ENCODE measurements around the gene TRIO.
"Not testable (repeated sequence)": the region's sequence is repeated elsewhere in the genome, so short reads cannot be mapped to it uniquely, and the experiment has no call there.

Gene TRIO

DNA sequence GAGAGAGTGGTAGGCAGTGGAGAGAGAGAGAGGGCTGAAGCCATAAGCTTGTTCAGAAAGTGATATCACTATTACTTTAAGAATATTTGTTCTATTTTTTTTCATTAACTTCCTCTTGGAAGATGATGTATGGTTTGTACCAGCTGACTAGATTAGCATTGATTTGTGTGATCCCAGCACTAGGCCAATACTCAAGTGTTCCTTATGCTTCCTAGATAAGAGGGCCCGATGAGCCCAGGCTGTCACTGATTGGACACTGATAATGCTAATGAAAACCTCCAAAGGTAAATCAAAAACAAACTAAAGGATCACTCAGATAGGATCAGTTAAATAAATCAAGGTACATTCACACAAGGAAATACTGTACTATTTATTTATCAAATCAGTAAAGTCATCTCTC, 385.8 kb downstream of the TRIO start:
- no peak for DNase-seq

GRCh38 chr5:14531668-14532067, 388.5 kb downstream of the TRIO start:
- no peak for DNase-seq

- no peak for DNase-seq
Measured at GRCh38 chr5:14532180-14532579, 389.0 kb downstream of the TRIO start.

DNA sequence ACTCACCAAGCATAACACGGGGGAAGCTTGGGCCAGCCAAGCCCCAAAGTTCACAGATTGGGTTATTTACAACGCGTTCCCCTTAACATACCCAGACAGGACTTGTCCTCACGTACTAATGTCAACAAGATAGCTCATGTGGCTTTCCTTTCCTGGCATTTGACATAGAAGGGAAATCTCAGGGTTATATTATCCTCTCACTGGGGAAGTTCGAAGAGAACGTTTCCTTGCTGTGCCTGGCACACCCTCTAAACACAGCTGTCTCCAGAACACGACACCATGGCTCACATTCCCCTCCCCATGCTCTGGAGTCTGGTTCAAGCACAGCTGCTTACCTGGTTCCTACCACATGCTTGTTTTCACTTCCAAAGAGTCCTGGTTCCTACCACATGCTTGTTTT, 391.6 kb downstream of the TRIO start:
- DNase-seq, result no peak

DNA sequence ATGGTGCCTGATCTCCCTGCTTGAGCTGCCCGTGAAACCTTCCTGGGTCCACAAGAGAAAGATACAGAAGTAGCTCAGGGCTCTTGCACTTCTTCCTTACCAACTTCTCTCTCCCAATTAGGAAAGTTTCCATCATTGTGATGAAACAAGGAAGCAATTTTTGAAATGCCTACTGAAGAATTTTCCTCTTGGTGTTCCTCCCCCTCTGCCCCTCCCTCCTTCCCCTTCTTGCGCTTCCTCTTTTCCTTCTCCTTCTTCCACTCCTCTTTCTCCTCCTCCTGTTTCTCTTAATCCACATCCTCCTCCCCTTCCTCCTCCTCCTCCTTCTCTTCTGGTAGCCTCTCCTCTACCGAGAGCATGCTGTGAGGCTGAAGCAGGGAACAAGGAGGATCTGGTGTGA, 402.2 kb downstream of the TRIO start:
- DNase-seq, result no peak

DNA sequence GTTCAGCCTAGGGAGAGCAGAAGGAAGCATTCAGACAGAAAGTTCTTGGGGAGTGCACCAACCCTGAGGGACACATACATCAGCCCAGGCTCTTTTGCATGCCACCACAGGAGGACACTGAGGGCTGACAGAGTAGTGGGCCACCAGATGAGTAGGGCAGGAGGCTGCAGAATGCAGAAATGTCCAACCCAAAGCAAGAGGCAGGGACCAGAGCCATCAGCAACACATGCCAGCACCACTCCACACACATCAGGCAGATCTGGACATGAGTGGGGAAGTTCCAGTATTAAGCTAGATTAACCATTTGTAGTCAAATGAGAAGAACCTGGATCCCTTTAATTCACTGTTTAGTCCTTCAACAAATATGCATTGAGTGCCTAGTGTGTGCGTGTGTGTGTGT, 402.7 kb downstream of the TRIO start:
- DNase-seq, result no peak

GRCh38 chr5:14547666-14548065, 404.5 kb downstream of the TRIO start:
- no peak for DNase-seq

- no peak for DNase-seq
Measured at GRCh38 chr5:14551211-14551610, 408.1 kb downstream of the TRIO start.

DNA sequence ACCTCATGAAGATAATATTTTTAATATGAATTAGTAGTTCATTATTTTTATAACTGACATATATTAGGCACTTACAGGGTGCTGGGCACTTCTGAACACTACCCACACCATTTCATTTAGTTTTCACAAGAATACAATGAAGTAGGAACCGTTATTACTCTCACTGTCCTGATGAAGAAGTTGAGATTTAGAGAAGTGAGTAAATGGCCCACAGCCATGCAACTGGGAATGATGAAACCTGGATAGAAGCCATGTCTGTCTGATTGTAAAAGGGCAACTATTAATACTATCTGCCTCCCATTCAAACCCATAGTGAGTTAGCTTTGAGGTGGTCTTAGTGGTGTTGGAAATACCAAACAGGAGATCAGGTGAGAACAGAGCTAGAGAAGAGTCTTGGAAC, 408.9 kb downstream of the TRIO start:
- no peak for DNase-seq

- DNase-seq, result not testable (repeated sequence)
Measured at GRCh38 chr5:14554288-14554687, 411.1 kb downstream of the TRIO start.

DNA sequence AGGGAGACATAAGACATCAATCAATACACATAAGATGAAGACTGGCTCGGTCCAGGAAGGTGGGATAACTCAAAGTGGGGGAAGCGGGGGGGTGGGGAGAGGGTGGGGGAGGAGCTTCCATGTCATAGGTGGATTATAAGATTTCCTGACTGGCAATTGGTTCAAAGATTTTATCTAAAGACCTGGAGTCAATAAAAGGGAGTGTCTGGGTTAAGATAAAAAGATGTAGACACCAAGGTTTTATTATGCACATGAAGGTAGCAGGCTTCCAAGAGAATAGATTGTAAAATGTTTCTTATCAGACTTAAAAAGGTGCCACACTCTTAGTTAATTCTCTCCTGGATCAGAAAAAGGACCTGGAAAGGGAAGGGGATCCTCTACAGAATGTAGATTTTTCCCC, 412.9 kb downstream of the TRIO start:
- DNase-seq, result no peak

- no peak for DNase-seq
Measured at GRCh38 chr5:14557203-14557770, 414.1 kb downstream of the TRIO start.

DNA sequence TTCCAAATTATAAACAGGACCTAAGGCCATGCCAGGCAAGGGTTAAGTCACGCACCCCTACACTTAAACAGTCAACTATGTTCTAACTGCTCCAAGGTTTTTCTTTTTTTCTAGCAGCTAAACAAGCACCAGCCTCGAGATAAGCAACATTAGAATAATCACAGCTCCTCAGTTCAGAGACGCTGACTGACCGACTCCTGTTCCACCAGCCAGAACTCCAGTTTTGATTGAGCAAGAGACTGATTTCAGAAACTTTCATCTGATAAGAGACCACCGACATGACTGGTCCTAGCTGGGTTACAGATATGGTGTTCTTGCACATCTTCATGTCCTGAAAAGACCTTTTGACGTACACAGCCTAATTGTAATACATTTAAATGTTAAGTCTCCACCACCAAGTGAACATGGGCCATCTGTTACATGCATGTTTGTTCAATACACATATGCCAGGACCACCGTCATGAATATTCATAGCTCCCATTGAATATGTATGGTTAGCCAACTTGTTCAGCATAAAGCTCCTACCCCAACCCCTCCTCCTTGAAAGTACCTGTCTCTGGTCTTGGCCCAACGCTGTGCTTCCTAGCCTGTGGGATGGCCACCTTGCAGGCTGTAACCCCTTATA, 414.8 kb downstream of the TRIO start:
- DNase-seq, result no peak

Measured in cortex of kidney (tissue), 1 donor.